A673 (cell line): Measurements from ENCODE around the gene MAP3K7CL.

Source experiments
- EZH2 ChIP-seq: fragments of 200-600 bp; sonication (generic); IDR thresholded peaks from 2 replicates; pipeline ENCODE4 v1.6.1; 2017; ENCODE audit warnings: borderline replicate concordance, low read depth, mild to moderate bottlenecking, mixed read lengths, antibody characterized with exemption, low read length; ENCODE audit not compliant: poor library complexity, severe bottlenecking
- TF ChIP-seq, protein P1 (sequence below): fragments of 300-800, 200-600 bp; sonication (generic); conservative IDR thresholded peaks from 2 replicates; pipeline ENCODE4 v1.5.1; 2017; ENCODE audit warnings: low read depth, mild to moderate bottlenecking, antibody characterized with exemption, low read length, moderate library complexity, mixed read lengths

GRCh38 chr21:29218749-29219148, 88.3 kb downstream of the MAP3K7CL start:
- TF ChIP-seq EZH2 = no peak
- TF ChIP-seq, protein P1, sequence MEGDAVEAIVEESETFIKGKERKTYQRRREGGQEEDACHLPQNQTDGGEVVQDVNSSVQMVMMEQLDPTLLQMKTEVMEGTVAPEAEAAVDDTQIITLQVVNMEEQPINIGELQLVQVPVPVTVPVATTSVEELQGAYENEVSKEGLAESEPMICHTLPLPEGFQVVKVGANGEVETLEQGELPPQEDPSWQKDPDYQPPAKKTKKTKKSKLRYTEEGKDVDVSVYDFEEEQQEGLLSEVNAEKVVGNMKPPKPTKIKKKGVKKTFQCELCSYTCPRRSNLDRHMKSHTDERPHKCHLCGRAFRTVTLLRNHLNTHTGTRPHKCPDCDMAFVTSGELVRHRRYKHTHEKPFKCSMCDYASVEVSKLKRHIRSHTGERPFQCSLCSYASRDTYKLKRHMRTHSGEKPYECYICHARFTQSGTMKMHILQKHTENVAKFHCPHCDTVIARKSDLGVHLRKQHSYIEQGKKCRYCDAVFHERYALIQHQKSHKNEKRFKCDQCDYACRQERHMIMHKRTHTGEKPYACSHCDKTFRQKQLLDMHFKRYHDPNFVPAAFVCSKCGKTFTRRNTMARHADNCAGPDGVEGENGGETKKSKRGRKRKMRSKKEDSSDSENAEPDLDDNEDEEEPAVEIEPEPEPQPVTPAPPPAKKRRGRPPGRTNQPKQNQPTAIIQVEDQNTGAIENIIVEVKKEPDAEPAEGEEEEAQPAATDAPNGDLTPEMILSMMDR = no peak
